Measurements from ENCODE around the gene ZNF75A.

DNA sequence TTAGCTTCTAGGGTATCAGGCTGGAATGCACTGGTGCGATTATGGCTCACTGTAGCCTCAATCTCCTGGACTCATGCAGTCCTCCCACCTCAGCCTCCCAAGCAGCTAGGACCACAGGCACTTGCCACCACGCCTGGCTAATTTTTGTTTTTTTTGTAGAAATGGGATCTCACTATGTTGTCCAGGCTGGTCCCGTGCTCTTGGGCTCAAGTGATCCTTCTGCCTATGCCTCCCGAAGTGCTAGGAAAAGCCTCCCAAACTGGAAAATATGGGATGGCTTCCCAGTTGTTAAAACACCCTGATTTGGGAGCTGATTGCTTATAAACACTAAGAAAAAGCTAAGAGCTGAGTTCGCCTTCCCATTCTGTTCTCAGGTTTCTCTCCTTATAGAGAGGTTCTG lies 28.6 kb upstream of the ZNF75A start:
- TF ChIP-seq, protein P1, sequence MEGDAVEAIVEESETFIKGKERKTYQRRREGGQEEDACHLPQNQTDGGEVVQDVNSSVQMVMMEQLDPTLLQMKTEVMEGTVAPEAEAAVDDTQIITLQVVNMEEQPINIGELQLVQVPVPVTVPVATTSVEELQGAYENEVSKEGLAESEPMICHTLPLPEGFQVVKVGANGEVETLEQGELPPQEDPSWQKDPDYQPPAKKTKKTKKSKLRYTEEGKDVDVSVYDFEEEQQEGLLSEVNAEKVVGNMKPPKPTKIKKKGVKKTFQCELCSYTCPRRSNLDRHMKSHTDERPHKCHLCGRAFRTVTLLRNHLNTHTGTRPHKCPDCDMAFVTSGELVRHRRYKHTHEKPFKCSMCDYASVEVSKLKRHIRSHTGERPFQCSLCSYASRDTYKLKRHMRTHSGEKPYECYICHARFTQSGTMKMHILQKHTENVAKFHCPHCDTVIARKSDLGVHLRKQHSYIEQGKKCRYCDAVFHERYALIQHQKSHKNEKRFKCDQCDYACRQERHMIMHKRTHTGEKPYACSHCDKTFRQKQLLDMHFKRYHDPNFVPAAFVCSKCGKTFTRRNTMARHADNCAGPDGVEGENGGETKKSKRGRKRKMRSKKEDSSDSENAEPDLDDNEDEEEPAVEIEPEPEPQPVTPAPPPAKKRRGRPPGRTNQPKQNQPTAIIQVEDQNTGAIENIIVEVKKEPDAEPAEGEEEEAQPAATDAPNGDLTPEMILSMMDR (IDR thresholded peaks at IDR 0.05): no peak
- TF ChIP-seq ZFX (IDR thresholded peaks at IDR 0.05; ENCODE audit: borderline replicate concordance): no peak
